BLaER1 treated with 17β-estradiol and CSF1 and Interleukin-3, amounts not matched to agents 10 nM and 100 nM (cell line): ENCODE measurements around the gene RAD23A.
A peak's percentile ranks its signal among the peaks of the same experiment; 100 is the strongest.

Experiments
- H3K27ac ChIP-seq, 11 experiments: shearing (Covaris generic); formaldehyde crosslinking; 2 replicates each; pipeline ENCODE4 v1.8.1; 2022
- H3K27me3 ChIP-seq, 11 experiments: shearing (Covaris generic); formaldehyde crosslinking; 2 replicates each; pipeline ENCODE4 v1.8.1; 2022
- H3K36me3 ChIP-seq, 11 experiments: shearing (Covaris generic); formaldehyde crosslinking; 2 replicates each; pipeline ENCODE4 v1.8.1; 2022
- H3K4me1 ChIP-seq, 10 experiments: shearing (Covaris generic); formaldehyde crosslinking; 2 replicates each; pipeline ENCODE4 v1.8.1; 2022
- H3K4me2 ChIP-seq, 11 experiments: shearing (Covaris generic); formaldehyde crosslinking; 2 replicates each; pipeline ENCODE4 v1.8.1; 2022
- H3K4me3 ChIP-seq, 10 experiments: shearing (Covaris generic); formaldehyde crosslinking; 2 replicates each; pipeline ENCODE4 v1.8.1; 2022
- H3K9ac ChIP-seq, 11 experiments: shearing (Covaris generic); formaldehyde crosslinking; 2 replicates each; pipeline ENCODE4 v1.8.1; 2022
- H3K9me3 ChIP-seq, 11 experiments: shearing (Covaris generic); formaldehyde crosslinking; replicated peaks in 1 of 11; 2 replicates each; pipeline ENCODE4 v1.8.1; 2022
- H4K20me1 ChIP-seq, 11 experiments: shearing (Covaris generic); formaldehyde crosslinking; 2 replicates each; pipeline ENCODE4 v1.8.1; 2022
- Cebpa-rat ChIP-seq, 11 experiments: shearing (Covaris generic); IDR thresholded peaks; 2 replicates each; pipeline ENCODE4 v1.8.1; 2022

RAD23A gene

DNA sequence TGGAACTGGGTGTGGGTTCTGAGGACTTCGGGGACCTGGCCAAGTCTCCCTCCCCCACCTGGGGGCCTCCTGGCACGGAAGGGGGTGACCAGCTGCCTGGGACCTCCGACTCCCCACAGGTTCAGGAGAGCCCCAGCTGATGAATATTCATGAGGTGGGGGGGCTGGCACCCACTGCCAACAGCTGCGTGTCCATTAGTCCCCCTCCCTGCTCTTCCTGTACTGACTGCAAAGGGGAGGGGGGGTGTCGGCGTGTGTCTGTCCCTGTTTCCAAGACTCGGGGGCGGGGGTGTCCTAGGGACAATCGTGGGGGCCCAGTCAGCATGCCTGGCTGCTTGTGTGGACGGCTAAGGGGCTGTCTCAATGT lies 39.0 kb downstream of the RAD23A start:
- Histone ChIP-seq H3K4me3 (peak overlapping the region in 3 of 10 experiments; percentile 1 to 7 (median 6); a peak in 1 of 20 replicates), H3K27ac (peak overlapping the region in 9 of 11 experiments; percentile 2 to 41 (median 31); a peak in 13 of 22 replicates), H3K4me2 (peak overlapping the region; percentile 65 to 95 (median 84)), H4K20me1 (peaks cover 0 to 16% (median 0%) of the 10 kb centered on the region in 11 experiments; a peak in 1 of 22 replicates), H3K27me3 (0 out of 22 replicates have a peak, but pooled peaks cover 0 to 4% (median 0%) of the 10 kb centered on the region in 11 experiments), H3K4me1 (peaks cover 26 to 72% (median 62%) of the 10 kb centered on the region in 10 experiments), H3K9ac (peak overlapping the region in 7 of 11 experiments; percentile 4 to 50 (median 33); a peak in 10 of 22 replicates), H3K9me3 (peaks cover 0 to 7% (median 0%) of the 10 kb centered on the region in 11 experiments; a peak in 7 of 22 replicates), H3K36me3 (no peaks in the 10 kb centered on the region)
- TF ChIP-seq Cebpa-rat (IDR thresholded peaks at IDR 0.05), result no peak

DNA sequence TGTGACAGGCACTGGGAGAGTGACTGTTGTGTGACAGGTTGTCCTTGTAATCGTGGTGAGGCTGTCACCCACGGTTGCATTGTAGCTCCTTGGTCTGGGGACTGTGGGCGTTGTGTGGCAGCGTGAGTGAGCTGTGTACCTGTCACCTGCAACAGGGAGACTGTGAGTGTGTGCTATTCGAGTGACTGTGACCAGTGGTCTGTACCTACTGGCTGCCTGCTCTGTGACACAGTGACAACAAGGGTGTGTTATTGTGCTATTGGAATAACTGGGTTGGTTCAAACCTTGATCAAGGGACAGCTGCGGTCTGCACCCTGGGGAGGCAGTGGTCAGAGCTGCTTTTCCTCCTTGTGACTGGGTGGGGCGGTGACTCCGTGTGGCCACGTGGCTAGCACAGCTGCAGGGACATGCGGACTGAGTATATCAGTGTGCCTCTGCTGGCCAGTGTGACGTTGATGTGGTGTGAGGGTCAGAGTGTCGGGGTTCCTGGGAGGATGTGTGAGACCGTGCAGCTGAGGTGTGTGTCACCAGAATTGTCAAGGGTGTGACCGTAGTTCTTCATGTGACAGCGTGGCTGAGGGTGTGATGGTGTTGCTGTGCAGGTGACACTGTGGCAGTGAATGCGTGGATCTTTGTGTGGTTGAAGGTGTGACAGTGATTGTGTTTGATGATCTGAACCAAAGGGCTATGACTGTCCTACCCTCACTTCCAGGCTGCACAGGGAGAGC lies 39.6 kb downstream of the RAD23A start:
- Histone ChIP-seq H3K9me3 (peaks cover 0 to 7% (median 0%) of the 10 kb centered on the region in 11 experiments; a peak in 7 of 22 replicates), H4K20me1 (peaks cover 0 to 16% (median 0%) of the 10 kb centered on the region in 11 experiments; a peak in 1 of 22 replicates), H3K27ac (peak overlapping the region in 10 of 11 experiments; percentile 2 to 41 (median 32); a peak in 13 of 22 replicates), H3K4me3 (peak overlapping the region in 3 of 10 experiments; percentile 1 to 7 (median 6); a peak in 1 of 20 replicates), H3K4me1 (peaks cover 26 to 70% (median 57%) of the 10 kb centered on the region in 10 experiments), H3K9ac (peak overlapping the region in 7 of 11 experiments; percentile 4 to 50 (median 33); a peak in 10 of 22 replicates), H3K36me3 (no peaks in the 10 kb centered on the region), H3K4me2 (peak overlapping the region; percentile 65 to 95 (median 84)), H3K27me3 (0 out of 22 replicates have a peak, but pooled peaks cover 0 to 4% (median 0%) of the 10 kb centered on the region in 11 experiments)
- no peak for TF ChIP-seq Cebpa-rat (IDR thresholded peaks at IDR 0.05)

DNA sequence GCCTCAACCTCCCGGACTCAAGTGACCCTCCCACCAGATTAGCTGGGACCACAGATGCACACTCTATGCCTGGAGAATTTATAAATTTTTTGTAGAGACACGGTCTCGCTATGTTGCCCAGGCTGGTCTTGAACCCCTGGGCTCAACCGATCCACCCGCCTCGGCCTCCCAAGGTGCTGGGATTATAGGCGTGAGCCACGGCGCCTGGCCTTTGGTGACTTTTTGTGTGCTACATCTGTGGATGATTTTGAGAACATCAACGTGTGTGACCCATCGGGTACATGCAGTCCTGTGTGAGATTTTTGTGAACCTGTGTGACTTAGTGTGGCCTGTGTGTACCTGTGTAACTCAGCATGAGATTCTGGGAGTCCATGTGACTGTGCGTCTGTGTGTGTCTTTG lies 41.1 kb downstream of the RAD23A start:
- TF ChIP-seq Cebpa-rat (IDR thresholded peaks at IDR 0.05), result no peak
- Histone ChIP-seq H3K27ac (no peak overlapping the region), H3K4me2 (peak overlapping the region in 8 of 11 experiments; percentile 44 to 93 (median 86); a peak in 12 of 22 replicates), H3K9ac (no peak overlapping the region), H3K36me3 (no peaks in the 10 kb centered on the region), H3K9me3 (peaks cover 0 to 7% (median 0%) of the 10 kb centered on the region in 11 experiments; a peak in 7 of 22 replicates), H4K20me1 (peaks cover 0 to 16% (median 0%) of the 10 kb centered on the region in 11 experiments; a peak in 1 of 22 replicates), H3K27me3 (0 out of 22 replicates have a peak, but pooled peaks cover 0 to 4% (median 0%) of the 10 kb centered on the region in 11 experiments), H3K4me1 (peaks cover 26 to 74% (median 61%) of the 10 kb centered on the region in 10 experiments), H3K4me3 (no peak overlapping the region)

DNA sequence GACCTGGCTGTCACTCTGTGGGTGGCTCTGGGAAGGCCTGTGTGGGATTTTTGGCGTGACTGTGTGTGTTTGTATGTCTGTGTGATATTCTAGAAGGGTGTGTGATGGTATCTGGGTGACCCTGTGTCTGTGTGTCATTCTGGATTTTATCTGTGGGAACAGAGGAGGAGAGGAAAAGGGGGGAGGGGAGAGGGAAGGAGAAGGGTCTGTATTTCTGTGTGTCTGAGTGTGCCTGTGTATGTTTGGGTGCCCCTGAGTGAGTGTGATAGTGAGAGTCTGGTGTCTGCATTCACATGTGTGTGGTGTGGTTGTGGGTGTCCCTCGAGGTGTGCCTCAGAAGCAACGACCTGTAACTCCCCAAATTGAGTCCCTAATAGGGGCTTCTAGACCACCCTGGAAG lies 41.5 kb downstream of the RAD23A start:
- 0 out of 22 replicates have a peak, but pooled peaks cover 0 to 4% (median 0%) of the 10 kb centered on the region in 11 experiments for H3K27me3 ChIP-seq
- no peaks in the 10 kb centered on the region for H3K36me3 ChIP-seq
- H3K4me1 ChIP-seq, result peaks cover 26 to 75% (median 61%) of the 10 kb centered on the region in 10 experiments
- H3K4me3 ChIP-seq, result no peak overlapping the region
- no peak for TF ChIP-seq Cebpa-rat (IDR thresholded peaks at IDR 0.05)
- H4K20me1 ChIP-seq, result peaks cover 0 to 16% (median 0%) of the 10 kb centered on the region in 11 experiments; a peak in 1 of 22 replicates
- H3K27ac ChIP-seq, result peak overlapping the region in 4 of 11 experiments; percentile 5 to 47 (median 30); a peak in 4 of 22 replicates
- peak overlapping the region in 1 of 11 experiments; percentile 40; a peak in 1 of 22 replicates for H3K9ac ChIP-seq
- peak overlapping the region in 8 of 11 experiments; percentile 44 to 93 (median 86); a peak in 16 of 22 replicates for H3K4me2 ChIP-seq
- peaks cover 0 to 7% (median 0%) of the 10 kb centered on the region in 11 experiments; a peak in 7 of 22 replicates for H3K9me3 ChIP-seq

DNA sequence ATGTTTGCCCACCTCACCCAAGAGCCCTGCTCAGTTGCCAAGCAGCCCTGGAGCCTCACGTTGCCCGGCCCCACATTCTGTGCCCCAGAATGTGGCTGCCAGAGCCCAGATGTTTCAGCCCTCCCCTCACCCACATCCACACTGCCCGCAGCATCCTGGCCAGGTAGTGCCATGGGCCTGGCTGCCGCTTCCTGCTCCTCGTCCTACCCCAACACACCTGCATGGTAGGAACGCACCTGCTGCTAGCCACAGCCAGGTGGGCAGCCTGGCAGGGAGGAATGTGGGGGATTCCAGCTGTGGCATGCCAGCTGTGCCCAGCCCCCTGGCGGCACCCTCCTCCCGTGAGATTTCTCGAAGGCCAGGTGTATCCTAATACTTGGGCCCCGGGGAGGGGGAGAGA lies 42.1 kb downstream of the RAD23A start:
- Histone ChIP-seq H3K9me3 (peaks cover 0 to 7% (median 0%) of the 10 kb centered on the region in 11 experiments; a peak in 7 of 22 replicates), H3K36me3 (no peaks in the 10 kb centered on the region), H4K20me1 (peaks cover 0 to 16% (median 0%) of the 10 kb centered on the region in 11 experiments; a peak in 1 of 22 replicates), H3K4me3 (no peak overlapping the region), H3K4me1 (peaks cover 26 to 71% (median 59%) of the 10 kb centered on the region in 10 experiments), H3K4me2 (peak overlapping the region in 8 of 11 experiments; percentile 44 to 93 (median 86); a peak in 17 of 22 replicates), H3K27ac (peak overlapping the region in 4 of 11 experiments; percentile 5 to 47 (median 30); a peak in 4 of 22 replicates), H3K27me3 (0 out of 22 replicates have a peak, but pooled peaks cover 0 to 4% (median 0%) of the 10 kb centered on the region in 11 experiments), H3K9ac (peak overlapping the region in 1 of 11 experiments; percentile 40; a peak in 1 of 22 replicates)
- no peak for TF ChIP-seq Cebpa-rat (IDR thresholded peaks at IDR 0.05)

DNA sequence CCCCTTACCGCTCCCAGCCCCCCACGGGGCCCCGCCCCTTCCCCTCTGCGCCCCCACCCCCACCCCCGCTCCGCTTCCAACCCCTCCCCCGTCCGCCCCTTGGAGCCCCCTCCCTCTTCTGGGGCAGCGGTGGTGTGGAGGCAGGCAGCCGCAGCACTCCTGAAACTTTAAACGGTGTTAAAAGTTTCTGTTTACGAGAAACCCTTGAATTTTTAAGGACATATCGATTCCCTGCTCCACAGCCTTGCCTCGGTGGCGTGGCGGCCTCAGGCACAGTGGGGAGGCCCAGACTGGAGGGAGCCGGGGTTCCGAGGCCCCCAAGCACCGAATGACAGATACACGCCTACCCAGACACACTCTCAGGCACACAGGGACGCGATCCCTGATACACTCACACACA lies 44.8 kb downstream of the RAD23A start:
- peaks cover 0 to 7% (median 0%) of the 10 kb centered on the region in 11 experiments; a peak in 7 of 22 replicates for H3K9me3 ChIP-seq
- no peak overlapping the region for H3K9ac ChIP-seq
- H3K4me2 ChIP-seq, result no peak overlapping the region
- H3K36me3 ChIP-seq, result no peaks in the 10 kb centered on the region
- peaks cover 0 to 6% (median 0%) of the 10 kb centered on the region in 11 experiments; a peak in 1 of 22 replicates for H4K20me1 ChIP-seq
- H3K27ac ChIP-seq, result no peak overlapping the region
- H3K4me3 ChIP-seq, result no peak overlapping the region
- no peak for TF ChIP-seq Cebpa-rat (IDR thresholded peaks at IDR 0.05)
- peaks cover 0 to 10% (median 0%) of the 10 kb centered on the region in 11 experiments; a peak in 3 of 22 replicates for H3K27me3 ChIP-seq
- H3K4me1 ChIP-seq, result peaks cover 5 to 61% (median 42%) of the 10 kb centered on the region in 10 experiments

DNA sequence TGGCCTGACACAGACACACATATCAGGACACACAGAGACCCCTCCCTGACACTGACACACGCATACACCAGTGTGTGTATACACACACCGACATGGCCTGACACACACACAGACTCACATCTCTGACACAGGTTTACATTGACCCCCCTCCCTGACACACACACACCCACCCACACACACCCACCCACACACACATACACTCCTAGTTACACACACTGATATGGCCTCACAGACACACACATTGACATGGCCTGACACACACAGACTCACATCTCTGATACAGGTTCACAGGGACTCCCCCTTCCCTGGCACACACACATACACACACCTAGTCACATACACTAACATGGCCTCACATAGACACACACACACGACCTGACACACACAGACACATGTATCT lies 45.2 kb downstream of the RAD23A start:
- H3K27ac ChIP-seq, result no peak overlapping the region
- H3K27me3 ChIP-seq, result peaks cover 0 to 12% (median 2%) of the 10 kb centered on the region in 11 experiments; a peak in 13 of 22 replicates
- 0 out of 22 replicates have a peak, but pooled peaks cover 0 to 2% (median 0%) of the 10 kb centered on the region in 11 experiments for H4K20me1 ChIP-seq
- no peak overlapping the region for H3K9ac ChIP-seq
- H3K9me3 ChIP-seq, result peaks cover 0 to 7% (median 0%) of the 10 kb centered on the region in 11 experiments; a peak in 7 of 22 replicates
- peak overlapping the region in 3 of 11 experiments; percentile 0 to 29 (median 18); a peak in 1 of 22 replicates for H3K4me2 ChIP-seq
- H3K36me3 ChIP-seq, result no peaks in the 10 kb centered on the region
- TF ChIP-seq Cebpa-rat (IDR thresholded peaks at IDR 0.05), result no peak
- H3K4me1 ChIP-seq, result peaks cover under 1 to 56% (median 38%) of the 10 kb centered on the region in 10 experiments; a peak in 19 of 20 replicates
- no peak overlapping the region for H3K4me3 ChIP-seq

DNA sequence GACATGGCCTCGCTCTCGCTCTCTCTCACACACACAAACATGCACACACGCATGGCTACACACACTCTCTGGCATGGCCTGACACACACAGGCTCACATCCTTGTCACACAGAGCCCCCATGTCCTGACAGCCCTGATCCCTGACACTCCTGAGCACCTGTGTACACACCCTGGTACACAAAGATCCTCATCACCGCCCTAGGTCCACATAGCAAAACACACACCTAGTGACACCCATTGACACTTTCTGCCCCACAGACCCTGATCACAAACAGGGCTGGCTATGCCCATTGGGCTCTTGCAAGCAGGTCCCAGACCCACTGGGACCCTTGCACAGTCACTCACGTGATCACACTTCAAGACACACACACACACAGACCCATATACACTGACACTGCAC lies 45.6 kb downstream of the RAD23A start:
- H4K20me1 ChIP-seq, result peaks cover 0 to 2% (median 0%) of the 10 kb centered on the region in 11 experiments; a peak in 1 of 22 replicates
- H3K4me1 ChIP-seq, result peaks cover 0 to 52% (median 34%) of the 10 kb centered on the region in 10 experiments; a peak in 16 of 20 replicates
- peaks cover 0 to 7% (median 0%) of the 10 kb centered on the region in 11 experiments; a peak in 7 of 22 replicates for H3K9me3 ChIP-seq
- peaks cover 2 to 14% (median 7%) of the 10 kb centered on the region in 11 experiments; a peak in 17 of 22 replicates for H3K27me3 ChIP-seq
- no peak for TF ChIP-seq Cebpa-rat (IDR thresholded peaks at IDR 0.05)
- H3K4me3 ChIP-seq, result no peak overlapping the region
- H3K36me3 ChIP-seq, result no peaks in the 10 kb centered on the region
- H3K4me2 ChIP-seq, result peak overlapping the region in 5 of 11 experiments; percentile 0 to 29 (median 8); a peak in 3 of 22 replicates
- H3K9ac ChIP-seq, result no peak overlapping the region
- H3K27ac ChIP-seq, result no peak overlapping the region
